ENCODE results near the gene NRL.

The NRL gene

GRCh38 chr14:24098927-24099813 lies 15.6 kb downstream of the NRL start:
- DNase-seq (ENCODE audit: low spot score) = no peak

- DNase-seq (ENCODE audit: low spot score) = no peak
Measured at GRCh38 chr14:24098229-24098926, 16.4 kb downstream of the NRL start.

- no peak for DNase-seq (ENCODE audit: low spot score)
Measured at GRCh38 chr14:24096545-24097181, 18.1 kb downstream of the NRL start.

GRCh38 chr14:24095271-24096068 lies 19.3 kb downstream of the NRL start:
- peak; percentile 79 for DNase-seq (ENCODE audit: low spot score)

GRCh38 chr14:24094841-24095270 lies 19.9 kb downstream of the NRL start:
- DNase-seq (ENCODE audit: low spot score) = no peak

GRCh38 chr14:24093901-24094840 lies 20.6 kb downstream of the NRL start, which contains the start of gene PCK2:
PCK2 (plus strand) TSS chr14:24094311; CDS start chr14:24094406, 95 bp downstream.
- DNase-seq (ENCODE audit: low spot score) = peak; percentile 91

GRCh38 chr14:24093207-24093900 lies 21.4 kb downstream of the NRL start:
- no peak for DNase-seq (ENCODE audit: low spot score)

GRCh38 chr14:24092505-24093206 lies 22.1 kb downstream of the NRL start:
- peak; percentile 25 for DNase-seq (ENCODE audit: low spot score)

GRCh38 chr14:24092110-24092504 lies 22.6 kb downstream of the NRL start:
- no peak for DNase-seq (ENCODE audit: low spot score)

GRCh38 chr14:24089890-24090289 lies 24.9 kb downstream of the NRL start:
- no peak for DNase-seq (ENCODE audit: low spot score)

GRCh38 chr14:24088095-24088494 lies 26.7 kb downstream of the NRL start:
- no peak for DNase-seq (ENCODE audit: low spot score)

- no peak for DNase-seq (ENCODE audit: low spot score)
Measured at GRCh38 chr14:24087004-24087403, 27.7 kb downstream of the NRL start.

- no peak for DNase-seq (ENCODE audit: low spot score)
Measured at GRCh38 chr14:24086193-24086955, 28.4 kb downstream of the NRL start.

GRCh38 chr14:24085215-24085614 lies 29.5 kb downstream of the NRL start:
- no peak for DNase-seq (ENCODE audit: low spot score)

GRCh38 chr14:24084440-24084839 lies 30.3 kb downstream of the NRL start:
- no peak for DNase-seq (ENCODE audit: low spot score)

- DNase-seq (ENCODE audit: low spot score) = no peak
Measured at GRCh38 chr14:24083462-24083861, 31.3 kb downstream of the NRL start.

- no peak for DNase-seq (ENCODE audit: low spot score)
Measured at GRCh38 chr14:24082411-24083080, 32.2 kb downstream of the NRL start.

- DNase-seq (ENCODE audit: low spot score) = no peak
Measured at GRCh38 chr14:24081739-24082211, 33.0 kb downstream of the NRL start.

Measured in NAMALWA (cell line).